ENCODE data around the gene JAML. TPM values are rescaled to one million over a fixed set of nuclear protein-coding genes. Genes with fewer than 3 reads are reported as not detected.

JAML gene
- total RNA-seq, 1 donor from 2014 or later = 1.5 TPM

- Mint-ChIP-seq H3K4me1 (peaks cover 59% of the 10 kb centered on the region), H3K4me3 (no peak overlapping the region), H3K27ac (peak overlapping the region; percentile 46), H3K27me3 (peaks cover 14% of the 10 kb centered on the region), H3K36me3 (ENCODE audit: low read depth) (no peaks in the 10 kb centered on the region), H3K9me3 (no peaks in the 10 kb centered on the region)
- intact Hi-C loops (cut with micrococcal nuclease) = no loop called here
- ChIA-PET POLR2A (interaction anchor here (1.4 to 4.1 kb wide), 4 partner anchors 10 to 132 kb away, joined by 4 to 25 read pairs (median 6); partner anchors contain the start of genes MPZL3 and UBE4A), CTCF (interaction anchor here (0.6 to 2.0 kb wide), 4 partner anchors 12 to 29 kb away, joined by 3 to 9 read pairs (median 4); no protein-coding TSS in a partner anchor)
- ATAC-seq (ENCODE audit: low read depth) (no peak), DNase-seq (no peak)
- no peak for TF ChIP-seq CTCF (IDR thresholded peaks at IDR 0.05)
These were observed 2.0 kb upstream of the JAML start for GRCh38 chr11:118226781-118227180.

- Mint-ChIP-seq H3K4me3 (no peak overlapping the region), H3K4me1 (peaks cover 59% of the 10 kb centered on the region), H3K36me3 (ENCODE audit: low read depth) (no peaks in the 10 kb centered on the region), H3K9me3 (no peaks in the 10 kb centered on the region), H3K27me3 (peaks cover 18% of the 10 kb centered on the region), H3K27ac (peak overlapping the region; percentile 46)
- intact Hi-C loops (cut with micrococcal nuclease) = no loop called here
- POLR2A ChIA-PET = interaction anchor here (1.4 to 4.1 kb wide), 4 partner anchors 10 to 133 kb away, joined by 4 to 25 read pairs (median 6); partner anchors contain the start of genes MPZL3 and UBE4A
- no peak for DNase-seq
- no peak for TF ChIP-seq CTCF (IDR thresholded peaks at IDR 0.05)
- no peak for ATAC-seq (ENCODE audit: low read depth)
- CTCF ChIA-PET = interaction anchor here (0.8 to 2.0 kb wide), 3 partner anchors 15 to 137 kb away, joined by 3 to 9 read pairs (median 3); no protein-coding TSS in a partner anchor
These were observed 1.5 kb upstream of the JAML start for GRCh38 chr11:118226296-118226695.

GRCh38 chr11:118223992-118224391, 819 bp downstream of the JAML start:
- peaks cover 51% of the 10 kb centered on the region for H3K4me1 Mint-ChIP-seq
- ATAC-seq (ENCODE audit: low read depth) (no peak), DNase-seq (no peak)
- TF ChIP-seq CTCF (IDR thresholded peaks at IDR 0.05) = no peak
- ChIA-PET CTCF (interaction anchor here (0.6 to 1.4 kb wide), 2 partner anchors 26 to 793 kb away, joined by 3 to 5 read pairs; no protein-coding TSS in a partner anchor), POLR2A (interaction anchor here (4.1 kb wide), 1 partner anchor 11 kb away, joined by 25 read pairs; no protein-coding TSS in a partner anchor)
- H3K27me3 Mint-ChIP-seq = peaks cover 32% of the 10 kb centered on the region
- no peaks in the 10 kb centered on the region for H3K36me3 Mint-ChIP-seq (ENCODE audit: low read depth)
- intact Hi-C loops (cut with micrococcal nuclease) = no loop called here
- no peak overlapping the region for H3K4me3 Mint-ChIP-seq
- no peaks in the 10 kb centered on the region for H3K9me3 Mint-ChIP-seq
- H3K27ac Mint-ChIP-seq = no peak overlapping the region

- Mint-ChIP-seq H3K9me3 (no peaks in the 10 kb centered on the region), H3K27ac (no peak overlapping the region), H3K4me1 (peaks cover 47% of the 10 kb centered on the region), H3K4me3 (no peak overlapping the region), H3K36me3 (ENCODE audit: low read depth) (no peaks in the 10 kb centered on the region), H3K27me3 (peaks cover 35% of the 10 kb centered on the region)
- no peak for TF ChIP-seq CTCF (IDR thresholded peaks at IDR 0.05)
- ChIA-PET CTCF (interaction anchor here (0.6 kb wide), 1 partner anchor 794 kb away, joined by 3 read pairs; no protein-coding TSS in a partner anchor), POLR2A (interaction anchor here (4.1 kb wide), 1 partner anchor 10 kb away, joined by 25 read pairs; no protein-coding TSS in a partner anchor)
- ATAC-seq (ENCODE audit: low read depth) (no peak), DNase-seq (no peak)
- intact Hi-C loops (cut with micrococcal nuclease) = no loop called here
These were observed 1.2 kb downstream of the JAML start for GRCh38 chr11:118223570-118223969.

- intact Hi-C loops (cut with micrococcal nuclease) = no loop called here
- POLR2A ChIA-PET = no interaction called here
- Mint-ChIP-seq H3K27ac (no peak overlapping the region), H3K27me3 (peaks cover 41% of the 10 kb centered on the region), H3K4me3 (no peak overlapping the region), H3K9me3 (no peaks in the 10 kb centered on the region), H3K36me3 (ENCODE audit: low read depth) (no peaks in the 10 kb centered on the region), H3K4me1 (peaks cover 38% of the 10 kb centered on the region)
- TF ChIP-seq CTCF (IDR thresholded peaks at IDR 0.05) = no peak
- no peak for DNase-seq
- ATAC-seq (ENCODE audit: low read depth) = no peak
- CTCF ChIA-PET = interaction anchor here (0.6 kb wide), 1 partner anchor 69 kb away, joined by 3 read pairs; no protein-coding TSS in a partner anchor
These were observed 2.4 kb downstream of the JAML start for GRCh38 chr11:118222437-118222836.
